Stimulated activated CD8-positive, alpha-beta memory T cell treated with anti-CD3 and anti-CD28 coated beads, Interleukin-7, amount 100 ng/mL, for 4 hours (primary cell): ENCODE data around the gene RNF144A.

Experiments
- DNase-seq, 2 donors: peaks; one replicate each; pipeline ENCODE4 v3.0.0-alpha.2; 2020; ENCODE audit warnings: low read depth in 2 of 2

The RNF144A gene

DNA sequence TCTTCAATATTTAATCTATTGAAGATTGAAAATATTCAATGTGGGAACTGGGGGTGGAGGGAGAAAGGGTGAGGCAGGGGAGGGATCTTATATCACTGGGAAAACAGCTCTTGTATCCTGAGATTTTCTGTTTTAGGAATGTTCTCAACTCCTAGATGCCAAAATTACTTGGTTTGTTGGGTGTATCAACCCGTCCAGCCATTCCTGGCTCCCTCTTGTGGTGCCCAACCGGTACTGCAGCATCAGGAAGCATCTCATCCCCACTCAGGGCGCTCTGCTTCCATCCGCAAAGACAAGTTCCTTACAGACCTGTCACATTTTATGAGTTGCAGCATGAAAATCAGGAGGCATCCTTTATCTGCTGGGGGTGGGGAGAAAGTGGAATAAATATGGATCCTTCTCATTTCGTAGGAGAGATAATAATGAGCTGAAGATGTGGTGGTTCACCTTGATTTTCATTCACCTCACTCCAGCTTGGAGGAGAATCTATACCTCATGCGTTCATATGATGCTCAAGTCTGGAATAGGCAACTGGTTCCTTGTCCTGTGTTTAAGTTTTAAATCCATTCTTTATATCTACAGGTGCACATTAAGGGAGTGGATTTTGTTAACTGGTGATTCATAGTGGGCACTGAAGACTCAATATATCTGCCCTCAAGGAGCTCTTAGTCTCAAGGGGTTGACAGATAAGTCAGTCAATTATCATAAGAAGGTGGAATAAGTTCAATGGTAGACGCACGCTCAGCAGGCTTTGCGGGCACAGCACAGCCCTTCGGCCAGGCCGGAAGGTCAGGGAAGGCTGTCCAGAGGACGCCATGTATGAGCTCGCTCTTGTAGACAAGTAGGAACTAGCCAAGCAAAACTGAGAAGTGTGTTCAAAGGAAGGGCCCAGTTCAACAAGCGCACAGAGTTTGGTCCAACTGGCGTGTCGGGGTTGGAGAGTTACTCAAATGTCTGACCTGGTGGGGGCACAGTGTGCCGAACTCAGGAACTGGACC is 127.3 kb downstream of the RNF144A start:
- peak; percentile 52 to 59 for DNase-seq

DNA sequence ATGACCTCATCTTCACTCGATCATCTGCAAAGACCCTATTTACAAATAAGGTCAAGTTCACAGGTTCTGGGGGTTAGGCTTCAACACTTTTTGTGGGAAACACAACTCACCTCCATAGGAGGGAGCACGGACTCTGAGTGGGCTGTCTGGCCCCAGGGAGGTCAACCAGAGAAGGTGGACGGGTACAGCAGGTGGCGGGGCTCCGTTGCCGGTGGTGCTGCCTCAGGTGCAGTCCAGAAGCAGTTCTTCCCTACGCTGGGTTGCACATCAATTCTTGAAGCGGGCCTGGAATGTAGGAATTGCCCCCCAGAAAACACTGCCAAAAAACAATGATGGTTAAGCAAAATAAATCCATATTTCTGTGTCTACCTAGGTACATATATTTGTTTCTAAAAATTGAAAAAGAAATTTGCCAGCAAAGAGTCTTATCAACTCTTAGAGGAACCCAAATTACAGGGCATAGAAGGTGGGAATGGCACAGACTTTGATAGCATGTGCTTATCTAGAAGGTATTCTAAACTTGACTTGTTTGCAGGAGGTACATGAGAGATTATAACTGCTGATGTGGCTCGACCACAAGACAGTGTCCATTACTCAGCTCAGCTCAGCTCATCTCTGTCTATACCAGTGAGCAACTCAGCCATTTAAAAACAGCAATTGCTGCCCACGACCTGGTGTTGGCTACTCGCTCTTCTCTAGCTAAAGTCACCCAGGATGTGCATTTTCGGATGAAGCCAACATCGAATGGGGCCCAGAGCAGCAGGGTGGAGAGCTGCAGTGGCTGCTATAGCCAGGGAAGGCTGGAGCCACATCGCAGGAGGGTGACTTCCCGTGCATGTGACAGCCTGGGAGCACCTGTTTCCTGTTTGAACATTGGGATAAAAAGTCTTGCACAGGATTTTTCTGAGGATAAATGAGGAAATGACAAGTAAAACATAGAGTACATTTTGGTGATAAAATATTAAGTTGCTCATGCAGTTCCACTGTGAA is 128.7 kb downstream of the RNF144A start:
- DNase-seq, result no peak

DNA sequence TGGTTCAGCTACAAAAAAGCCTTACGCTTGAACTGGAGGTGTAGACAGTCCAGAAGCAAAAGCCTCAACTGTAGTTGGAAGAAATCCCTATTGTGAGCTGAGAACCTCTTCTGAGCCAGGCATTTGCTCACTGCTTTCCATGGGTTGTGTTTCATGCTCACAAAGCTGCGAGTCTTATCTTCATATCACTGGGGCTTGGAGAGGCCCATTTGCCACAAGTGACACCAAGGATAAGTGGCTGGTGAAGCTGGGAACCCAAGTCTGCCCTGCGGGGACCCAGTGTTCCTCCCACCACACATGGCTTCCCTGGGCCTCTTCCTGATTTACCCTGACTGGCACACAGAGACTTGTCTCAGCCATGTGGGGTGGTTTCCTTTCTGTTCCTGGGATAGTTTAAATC is 130.4 kb downstream of the RNF144A start:
- DNase-seq, result no peak

DNA sequence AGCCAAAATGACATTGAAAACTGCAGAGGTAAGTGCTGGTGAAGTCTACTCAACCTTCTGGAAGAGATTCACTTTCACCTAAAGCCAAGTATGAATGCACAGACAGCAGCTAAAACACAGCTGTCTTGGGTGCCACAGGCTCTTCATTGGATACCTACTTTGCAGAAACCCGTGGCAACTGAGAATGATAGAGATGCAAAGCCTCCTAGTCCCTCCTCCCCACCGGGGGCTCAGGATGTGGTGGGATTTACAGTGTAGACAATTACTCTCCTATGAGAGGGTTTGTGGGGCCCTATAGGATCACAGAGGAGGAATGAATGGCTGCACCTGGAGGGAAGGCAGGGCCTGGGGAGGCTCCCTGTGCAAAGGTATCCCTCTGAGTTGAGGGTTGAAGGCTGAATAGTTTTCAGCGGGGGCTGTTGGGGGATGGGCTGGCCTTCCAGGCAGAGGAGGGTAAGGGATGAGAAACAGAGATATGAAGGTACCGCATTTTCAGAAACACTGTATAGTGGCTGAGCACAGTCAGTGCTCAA is 131.6 kb downstream of the RNF144A start:
- DNase-seq, result no peak

DNA sequence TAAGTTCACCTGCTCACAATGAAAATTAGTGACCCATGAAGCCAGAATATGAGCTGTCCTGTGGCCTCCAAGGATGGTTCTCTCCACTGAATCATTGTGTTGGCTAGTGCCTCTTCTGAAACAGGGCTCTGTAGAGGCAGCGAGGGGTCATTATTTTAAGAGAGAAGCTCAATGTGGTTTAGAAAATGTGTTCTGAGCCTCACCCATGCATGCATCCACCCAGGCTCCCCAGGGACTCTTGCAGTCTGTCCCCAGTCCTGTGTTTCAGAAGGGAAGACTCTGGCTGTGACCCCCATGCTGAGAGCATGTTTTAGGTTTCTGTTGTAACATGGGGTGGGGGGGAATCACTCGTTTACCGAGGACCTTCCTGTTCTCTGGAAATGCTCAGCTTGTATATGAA is 135.2 kb downstream of the RNF144A start:
- DNase-seq, result no peak

DNA sequence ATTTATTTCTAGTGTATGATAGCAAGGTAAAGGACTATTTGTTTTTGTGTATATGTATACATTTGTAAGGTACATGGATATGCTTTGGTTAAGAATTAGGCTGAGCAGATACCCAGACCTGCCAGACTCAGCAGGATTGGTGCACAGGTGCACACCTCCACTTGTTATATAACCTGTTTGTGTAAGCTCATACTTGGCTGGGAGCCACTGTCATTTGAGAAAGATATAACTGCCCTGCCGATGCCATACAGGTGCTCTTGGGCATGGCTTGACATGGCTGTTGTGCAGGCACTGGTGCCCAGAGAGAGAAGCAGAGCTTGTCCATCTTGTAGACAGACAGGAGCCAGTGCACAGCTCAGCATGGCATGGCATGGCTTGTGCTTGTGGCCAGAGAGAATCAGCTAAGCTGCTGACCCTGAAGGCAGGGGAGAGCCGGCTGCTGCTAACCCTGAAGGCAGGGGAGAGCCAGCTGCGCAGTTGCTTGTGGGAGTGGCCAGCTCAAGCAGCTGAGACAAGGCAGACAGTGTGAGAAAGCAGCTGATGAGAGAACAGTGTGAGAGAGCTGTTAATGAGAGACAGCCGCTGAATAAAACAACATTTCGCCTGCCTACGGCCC is 136.5 kb downstream of the RNF144A start:
- no peak for DNase-seq

DNA sequence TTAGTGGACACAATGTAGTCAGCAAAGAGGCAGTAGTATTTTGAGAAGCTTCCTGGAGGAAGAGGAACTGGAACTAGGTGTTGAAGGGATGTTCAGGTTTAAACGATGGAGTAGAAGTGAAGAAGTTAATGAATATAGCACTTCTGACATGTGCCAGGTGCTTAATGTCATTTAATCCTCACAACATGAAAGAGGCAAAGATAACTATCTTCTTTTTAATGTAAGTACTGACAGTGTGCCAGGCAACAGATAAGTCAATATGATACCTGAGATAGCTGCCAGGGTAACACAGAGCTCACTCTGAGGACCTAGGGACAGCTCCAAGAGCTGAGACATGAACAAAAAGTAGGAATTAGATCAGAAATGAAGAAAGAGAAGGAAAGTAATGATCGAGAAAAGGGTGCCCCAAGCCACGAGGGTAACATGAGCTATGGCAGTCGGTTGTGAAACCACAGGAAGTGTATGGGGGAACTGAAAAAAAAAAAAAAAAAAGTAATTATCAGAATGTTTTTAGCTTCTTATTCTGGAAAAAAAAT is 140.7 kb downstream of the RNF144A start:
- peak in 1 of 2 donors; percentile 5 for DNase-seq

DNA sequence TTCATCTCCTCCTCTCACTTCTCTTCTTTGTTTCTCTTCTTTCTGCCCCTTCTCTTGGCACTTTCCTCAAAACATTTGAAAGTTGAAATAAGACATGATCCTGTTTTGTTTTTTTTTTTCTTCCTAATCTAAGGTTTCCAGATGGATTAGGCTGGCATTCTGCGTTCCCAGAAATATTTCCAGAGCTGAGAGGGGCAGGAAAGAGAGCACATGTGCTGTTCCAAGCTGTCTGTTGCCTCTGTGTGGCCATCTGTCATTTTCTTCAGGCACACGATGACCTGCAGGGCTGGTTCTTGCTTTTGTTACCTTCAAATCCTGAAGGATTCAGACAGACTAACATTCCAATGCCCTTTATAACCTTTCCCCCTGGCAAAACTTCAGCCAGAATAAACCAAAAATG is 142.9 kb downstream of the RNF144A start:
- DNase-seq, result no peak

DNA sequence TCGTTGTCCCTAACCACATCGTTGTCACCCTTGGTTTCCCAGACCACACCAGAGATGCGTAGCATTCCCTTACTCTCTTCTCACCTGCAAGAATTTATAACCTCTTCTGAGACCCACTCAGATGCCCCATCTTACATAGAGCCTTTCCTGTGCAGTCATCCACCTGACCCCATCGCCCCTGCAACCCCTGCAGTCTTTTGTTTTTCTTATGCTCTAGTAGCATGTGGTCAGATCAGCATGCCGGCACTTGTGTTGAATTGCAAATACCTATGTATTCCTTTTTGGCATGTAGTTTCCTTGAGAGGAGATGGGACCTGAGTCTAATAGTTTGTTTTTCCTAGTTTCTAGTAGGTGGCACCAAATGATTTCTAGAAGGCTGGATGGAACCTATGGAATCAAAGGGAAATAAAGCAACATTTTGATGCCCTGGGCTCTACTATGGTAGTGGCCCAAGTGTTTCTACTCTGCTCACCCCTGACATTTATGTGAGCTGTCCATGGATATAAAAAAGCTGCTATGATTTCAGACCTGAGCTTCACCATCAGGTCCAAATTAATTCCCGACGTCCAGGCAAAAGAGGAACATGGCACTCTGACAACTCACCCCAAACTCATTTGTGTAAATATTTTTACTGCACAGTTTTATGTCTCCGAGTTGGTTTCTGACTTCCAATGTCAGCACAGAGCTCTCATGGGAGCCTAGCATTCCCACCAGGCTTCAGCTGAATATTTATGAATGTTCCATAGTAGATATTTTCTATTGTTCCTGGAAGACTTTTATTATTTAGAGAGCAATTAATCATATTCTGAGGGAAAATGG is 143.6 kb downstream of the RNF144A start:
- DNase-seq, result no peak

DNA sequence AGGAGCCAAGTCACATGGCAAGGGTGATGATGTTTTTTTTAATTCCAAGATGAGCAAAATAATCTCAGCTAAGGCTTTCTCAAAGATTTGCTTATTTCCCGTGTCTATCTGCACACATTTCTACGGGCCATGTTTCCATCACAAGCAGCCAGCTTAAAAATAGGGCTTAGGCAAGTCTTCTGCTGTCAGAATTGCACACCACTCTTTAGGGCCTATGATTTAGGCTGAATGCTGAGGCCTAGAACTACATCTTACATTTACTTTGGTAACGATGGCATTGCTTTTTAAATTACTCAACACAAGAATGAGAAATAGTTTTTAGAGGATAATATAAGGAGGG is 144.2 kb downstream of the RNF144A start:
- DNase-seq, result no peak

DNA sequence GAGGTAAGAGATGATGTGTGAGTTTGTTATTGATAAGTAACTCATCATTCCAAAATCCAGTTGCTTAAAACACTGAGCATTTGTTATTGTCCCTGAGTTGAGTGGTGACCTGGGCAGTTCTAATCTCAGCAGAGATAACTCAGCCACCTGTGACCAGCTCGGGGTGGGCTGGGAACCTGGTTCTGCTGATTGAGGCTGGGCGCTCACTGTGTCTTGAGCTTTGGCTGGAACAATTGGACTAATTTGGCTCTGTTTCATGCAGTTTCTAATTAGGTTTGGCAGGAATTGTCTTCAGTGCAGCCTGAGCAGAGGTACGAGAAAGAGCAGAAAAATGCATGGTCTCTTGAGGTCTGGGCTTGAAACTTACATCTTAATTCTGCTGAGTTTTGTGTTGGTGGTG is 144.7 kb downstream of the RNF144A start:
- no peak for DNase-seq

DNA sequence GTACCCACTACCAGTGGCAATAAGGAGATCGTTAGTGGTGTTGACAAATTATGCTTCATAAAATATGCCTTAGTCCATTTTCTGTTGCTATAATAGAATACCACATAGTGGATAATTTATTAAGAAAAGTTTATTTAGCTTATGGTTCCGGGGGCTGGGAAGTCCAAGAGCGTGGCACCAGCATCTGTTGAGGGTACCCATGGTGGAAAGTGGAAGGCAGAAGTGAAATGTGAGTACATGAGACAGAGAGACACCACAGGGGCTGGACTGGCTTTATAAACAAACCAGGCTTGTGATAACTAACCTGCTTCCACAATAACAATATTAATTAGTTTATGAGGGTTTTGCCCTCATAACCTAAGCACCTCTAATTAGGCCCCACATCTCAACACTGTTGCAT is 146.6 kb downstream of the RNF144A start:
- no peak for DNase-seq

DNA sequence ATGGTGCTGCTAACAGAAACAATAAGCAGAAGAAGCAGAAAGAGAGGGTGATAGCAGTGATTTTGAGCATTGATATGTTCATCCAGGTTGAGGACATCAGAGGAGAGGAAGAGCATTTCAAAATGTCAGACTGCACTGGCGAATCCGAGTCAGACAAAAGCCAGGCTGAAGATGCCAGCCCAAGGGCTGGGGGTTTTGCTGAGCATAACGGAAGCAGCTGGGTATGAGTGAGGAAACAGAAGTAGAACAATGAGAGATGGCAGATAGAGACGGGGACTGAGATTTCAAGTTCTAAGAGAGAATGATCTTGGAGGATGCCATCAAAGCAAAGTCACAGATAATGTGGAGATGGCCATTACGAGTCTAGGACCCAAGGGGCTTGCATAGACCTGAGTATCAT is 151.2 kb downstream of the RNF144A start:
- DNase-seq, result no peak

DNA sequence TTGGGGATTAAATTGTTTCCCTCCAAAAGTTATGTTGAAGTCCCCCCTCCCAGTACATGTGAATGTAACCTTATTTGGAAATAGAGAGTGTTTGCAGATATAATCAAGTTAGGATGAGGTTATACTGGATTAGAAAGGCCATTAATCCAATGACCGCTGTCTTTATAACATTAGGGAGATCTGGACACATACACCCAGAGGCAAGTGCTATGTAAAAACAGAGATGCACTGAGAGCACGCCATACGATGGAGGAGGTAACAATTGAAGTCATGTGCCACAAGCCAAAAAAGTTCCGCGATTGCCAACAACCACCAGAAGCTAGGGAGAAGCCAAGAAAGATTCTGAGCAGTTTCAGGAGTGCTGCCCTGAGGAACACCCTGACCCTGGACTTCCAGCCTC is 153.3 kb downstream of the RNF144A start:
- DNase-seq, result no peak

DNA sequence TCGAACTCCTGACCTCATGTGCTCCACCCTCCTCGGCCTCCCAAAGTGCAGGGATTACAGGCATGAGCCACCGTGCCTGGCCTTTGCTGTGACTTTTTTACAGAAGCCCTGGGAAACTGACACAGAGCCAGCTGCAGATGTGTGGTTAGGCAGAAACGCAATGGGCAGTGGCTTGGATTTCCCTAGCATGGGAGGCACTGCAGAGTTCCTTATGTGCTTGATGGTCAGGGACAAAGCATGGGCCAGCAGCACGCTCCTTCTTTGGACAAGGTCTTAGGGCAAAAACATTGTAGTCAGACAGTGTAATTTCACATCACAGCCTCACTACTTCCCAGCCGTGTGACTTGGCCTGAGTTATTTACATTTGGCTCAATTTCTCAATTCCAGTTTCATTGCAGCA is 153.9 kb downstream of the RNF144A start:
- DNase-seq, result no peak

DNA sequence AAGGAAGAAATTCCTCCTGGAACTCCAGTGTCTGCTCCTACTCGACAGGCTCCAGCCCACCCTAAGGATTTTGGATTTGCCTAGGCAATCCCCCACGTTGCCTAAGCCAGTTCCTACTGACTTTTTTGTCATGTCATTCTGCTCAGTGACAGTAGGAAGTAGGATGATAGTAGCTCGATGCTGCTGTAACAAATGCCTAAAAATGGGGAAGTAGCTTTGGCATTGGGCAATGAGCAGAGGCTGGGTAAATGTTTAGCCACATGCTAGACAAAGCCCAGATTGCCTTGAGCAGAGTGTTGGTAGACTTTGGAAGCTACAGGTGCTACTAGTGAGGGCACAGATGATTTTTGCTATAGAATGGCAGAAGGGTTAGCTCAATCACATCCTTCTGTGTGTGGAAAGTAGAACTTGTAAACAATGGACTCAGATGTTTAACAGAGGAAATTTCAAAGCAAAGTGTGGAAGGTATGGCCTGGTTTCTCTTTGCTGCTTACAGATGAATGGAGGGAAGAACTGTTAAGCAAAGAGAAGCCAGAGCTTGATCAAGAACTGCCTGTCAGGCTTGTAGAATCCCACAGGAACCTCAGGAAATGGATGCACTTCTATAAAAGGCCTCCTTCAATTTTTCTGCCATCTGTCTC is 154.8 kb downstream of the RNF144A start:
- no peak for DNase-seq

DNA sequence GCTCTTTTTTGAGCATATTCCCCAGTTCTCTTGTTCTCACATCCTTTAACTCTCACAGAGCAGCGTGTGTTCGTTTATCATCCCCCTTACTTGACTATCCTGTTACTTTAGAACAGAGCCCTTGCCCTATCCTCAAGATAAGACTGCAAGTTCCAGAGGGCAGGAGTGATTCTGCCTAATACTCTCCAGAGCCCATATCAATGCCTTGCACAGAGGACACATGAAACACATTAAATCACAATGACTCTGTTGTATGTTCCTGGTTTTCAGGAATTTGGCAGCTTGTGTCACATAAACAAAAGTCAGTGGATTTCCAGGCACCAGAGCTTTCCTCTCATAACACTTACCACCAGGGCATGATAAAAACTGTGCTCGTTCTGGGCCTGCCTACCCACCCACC is 156.7 kb downstream of the RNF144A start:
- DNase-seq, result no peak

DNA sequence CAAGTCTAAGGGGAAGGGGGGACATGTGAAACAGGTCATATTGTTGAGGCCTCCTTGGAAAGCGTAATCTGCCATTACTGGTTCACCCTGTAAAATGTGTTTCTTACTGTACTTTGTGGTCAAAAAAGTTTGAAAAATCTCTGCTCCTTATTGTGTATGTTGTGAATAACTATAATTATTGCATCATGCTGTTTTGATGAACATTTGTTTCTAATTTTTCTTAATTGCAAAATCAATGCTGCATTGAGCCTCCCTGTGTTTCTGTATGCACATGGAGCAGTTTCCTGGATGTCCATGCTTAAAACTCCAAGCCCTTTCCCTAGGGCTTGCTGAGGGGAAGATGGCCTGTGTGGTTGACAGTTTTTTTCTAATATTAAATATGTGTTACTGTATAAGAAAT is 158.6 kb downstream of the RNF144A start:
- no peak for DNase-seq

DNA sequence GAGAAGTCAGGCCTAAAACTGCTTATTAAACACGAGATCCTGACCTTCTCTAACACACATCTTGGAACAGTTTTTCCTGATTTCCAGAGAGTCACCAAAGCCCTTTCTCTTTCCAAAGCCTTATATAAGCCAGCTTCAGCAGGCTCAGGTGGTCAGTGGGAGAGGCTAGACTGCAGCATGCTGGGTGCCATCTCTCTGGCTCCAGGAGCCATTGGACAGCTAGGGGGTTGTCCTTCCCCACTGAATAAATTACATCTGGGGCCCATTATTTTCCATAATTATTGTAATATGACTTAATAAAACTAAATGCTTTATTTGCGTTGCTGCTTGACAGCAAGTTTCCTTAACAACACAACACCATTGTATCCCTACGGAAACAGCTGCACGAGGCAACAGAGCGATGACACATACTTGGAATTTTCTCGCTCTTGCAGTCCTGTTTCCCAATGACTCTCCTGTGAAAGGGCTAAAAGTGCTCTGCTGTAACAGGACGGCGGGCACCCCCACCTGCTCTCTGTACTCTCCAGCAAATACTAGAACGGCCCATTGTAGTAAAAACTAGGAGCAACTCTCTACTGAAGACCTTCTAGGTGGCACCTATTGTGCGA is 160.6 kb downstream of the RNF144A start:
- no peak for DNase-seq
